GM19438 (cell line): Measurements from ENCODE around the gene DNAH14.
"Not testable (repeated sequence)": the region's sequence is repeated elsewhere in the genome, so short reads cannot be mapped to it uniquely, and the experiment has no call there.

Source experiments
- ATAC-seq: cut with Tn5 transposase; IDR thresholded peaks from one replicate; pipeline ENCODE4 v1.9.1; 2021; ENCODE audit warnings: low read depth; ENCODE audit not compliant: unreplicated experiment

Gene DNAH14

GRCh38 chr1:225335098-225335778 is 405.8 kb downstream of the DNAH14 start:
- not testable (repeated sequence) for ATAC-seq

- ATAC-seq = no peak
Measured at GRCh38 chr1:225338545-225338944, 409.1 kb downstream of the DNAH14 start.

- ATAC-seq = no peak
Measured at GRCh38 chr1:225341642-225342041, 412.2 kb downstream of the DNAH14 start.

GRCh38 chr1:225342695-225343094 is 413.2 kb downstream of the DNAH14 start:
- ATAC-seq = no peak

- no peak for ATAC-seq
Measured at GRCh38 chr1:225343618-225344017, 414.1 kb downstream of the DNAH14 start.

GRCh38 chr1:225347123-225347683 is 417.7 kb downstream of the DNAH14 start:
- ATAC-seq = no peak

- no peak for ATAC-seq
Measured at GRCh38 chr1:225348400-225348799, 418.9 kb downstream of the DNAH14 start.

- no peak for ATAC-seq
Measured at GRCh38 chr1:225349826-225350225, 420.4 kb downstream of the DNAH14 start.

- no peak for ATAC-seq
Measured at GRCh38 chr1:225350872-225351271, 421.4 kb downstream of the DNAH14 start.

- no peak for ATAC-seq
Measured at GRCh38 chr1:225354906-225355305, 425.4 kb downstream of the DNAH14 start.

GRCh38 chr1:225355863-225356262 is 426.4 kb downstream of the DNAH14 start:
- ATAC-seq = no peak

GRCh38 chr1:225360119-225360518 is 430.6 kb downstream of the DNAH14 start:
- no peak for ATAC-seq

- ATAC-seq = no peak
Measured at GRCh38 chr1:225361176-225361575, 431.7 kb downstream of the DNAH14 start.

GRCh38 chr1:225362805-225363204 is 433.3 kb downstream of the DNAH14 start:
- ATAC-seq = no peak

- ATAC-seq = no peak
Measured at GRCh38 chr1:225364439-225364838, 435.0 kb downstream of the DNAH14 start.

GRCh38 chr1:225366018-225366417 is 436.5 kb downstream of the DNAH14 start:
- ATAC-seq = no peak

GRCh38 chr1:225366552-225366951 is 437.1 kb downstream of the DNAH14 start:
- ATAC-seq = no peak

- no peak for ATAC-seq
Measured at GRCh38 chr1:225368036-225368552, 438.6 kb downstream of the DNAH14 start.

GRCh38 chr1:225371366-225372010 is 442.0 kb downstream of the DNAH14 start:
- no peak for ATAC-seq

GRCh38 chr1:225373155-225373554 is 443.7 kb downstream of the DNAH14 start:
- no peak for ATAC-seq

- ATAC-seq = no peak
Measured at GRCh38 chr1:225374996-225375395, 445.5 kb downstream of the DNAH14 start.

- ATAC-seq = no peak
Measured at GRCh38 chr1:225378880-225379279, 449.4 kb downstream of the DNAH14 start.
